ENCODE results near the gene SDCCAG8. TPM values are rescaled to one million over a fixed set of nuclear protein-coding genes. Genes with fewer than 3 reads are reported as not detected.
A peak's percentile ranks its signal among the peaks of the same experiment; 100 is the strongest.

SDCCAG8 gene
- total RNA-seq, 1 donor from 2014 or later: 41.2 TPM

DNA sequence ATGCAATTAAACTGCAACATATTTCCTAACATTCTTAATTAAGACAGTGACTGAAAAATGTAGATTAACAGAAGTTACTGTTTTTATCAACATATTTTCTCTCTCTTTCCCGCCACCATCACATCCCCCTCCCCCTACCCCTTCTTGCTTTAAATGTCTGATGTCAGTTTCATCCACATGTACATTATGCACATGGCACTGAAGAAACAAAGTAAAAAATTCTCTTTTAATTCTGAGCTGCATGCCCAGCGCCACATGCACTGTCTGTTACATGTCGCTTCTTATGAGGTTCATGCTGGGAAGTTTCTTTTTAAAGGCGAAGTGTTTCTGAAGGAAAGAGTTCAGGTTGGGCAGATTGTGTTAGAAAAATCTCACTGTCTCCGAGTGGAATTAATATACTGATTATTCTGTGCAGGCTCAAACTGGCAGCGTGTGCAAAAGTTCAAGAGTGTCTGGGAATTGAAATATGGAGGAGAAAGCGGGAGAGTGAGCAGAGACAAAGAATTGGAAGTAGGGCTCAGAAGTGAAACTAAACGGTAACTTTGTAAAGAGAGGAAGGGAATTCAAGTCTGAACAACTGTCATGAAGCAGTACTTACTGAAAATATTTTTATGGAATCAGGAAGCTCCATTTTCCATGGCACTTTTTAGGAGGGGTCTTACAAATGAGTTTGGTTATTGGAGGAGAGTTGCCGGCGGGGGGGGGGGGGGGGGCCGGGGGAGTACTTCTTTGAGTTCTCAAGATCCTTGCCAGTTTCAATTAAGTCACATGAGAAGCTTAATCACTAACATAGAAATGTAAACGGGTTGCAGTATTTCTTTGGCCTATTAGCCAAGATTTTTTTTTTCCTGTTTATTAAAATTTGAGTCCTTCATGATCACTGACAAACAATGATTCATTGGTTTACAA, 217.6 kb downstream of the SDCCAG8 start:
- Mint-ChIP-seq H3K4me1 (peaks cover 25% of the 10 kb centered on the region), H3K27me3 (no peaks in the 10 kb centered on the region), H3K36me3 (ENCODE audit: low read depth) (peaks cover 16% of the 10 kb centered on the region), H3K4me3 (peak overlapping the region; percentile 80), H3K27ac (no peak overlapping the region), H3K9me3 (no peaks in the 10 kb centered on the region)
- DNase-seq (no peak), ATAC-seq (ENCODE audit: low read depth) (no peak)
- TF ChIP-seq CTCF (IDR thresholded peaks at IDR 0.05): no peak
- POLR2A ChIA-PET: interaction anchor here (0.5 kb wide), 1 partner anchor 575 kb away, joined by 3 read pairs; no protein-coding TSS in a partner anchor
- CTCF ChIA-PET: no interaction called here
- intact Hi-C loops (cut with micrococcal nuclease): no loop called here

GRCh38 chr1:243474136-243474881, 218.5 kb downstream of the SDCCAG8 start:
- Mint-ChIP-seq H3K4me3 (no peak overlapping the region), H3K36me3 (ENCODE audit: low read depth) (peaks cover 16% of the 10 kb centered on the region), H3K9me3 (no peaks in the 10 kb centered on the region), H3K27ac (no peak overlapping the region), H3K27me3 (no peaks in the 10 kb centered on the region), H3K4me1 (peaks cover 25% of the 10 kb centered on the region)
- ChIA-PET POLR2A (interaction anchor here (0.5 kb wide), 1 partner anchor 574 kb away, joined by 3 read pairs; no protein-coding TSS in a partner anchor), CTCF (no interaction called here)
- ATAC-seq (ENCODE audit: low read depth) (no peak), DNase-seq (no peak)
- no peak for TF ChIP-seq CTCF (IDR thresholded peaks at IDR 0.05)
- intact Hi-C loops (cut with micrococcal nuclease): no loop called here

DNA sequence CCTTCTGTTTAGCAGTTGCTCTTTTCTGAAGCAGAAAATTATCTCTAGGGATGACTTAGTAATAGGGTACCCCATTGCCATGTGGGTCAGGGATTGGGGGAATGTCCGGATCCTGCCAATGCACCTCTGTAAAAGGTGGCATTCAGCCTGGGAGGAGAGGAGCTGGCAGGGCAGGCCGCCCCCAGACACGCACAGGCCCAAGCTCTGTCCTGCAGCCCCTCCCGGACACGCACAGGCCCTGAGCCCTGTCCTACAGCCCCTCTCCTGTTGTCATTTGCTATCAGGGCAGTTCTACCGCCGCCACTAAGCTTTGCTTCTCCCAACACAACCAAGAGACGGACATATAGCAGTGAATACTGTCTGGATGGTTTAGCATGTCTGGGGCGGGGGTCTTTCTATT, 219.1 kb downstream of the SDCCAG8 start:
- H3K36me3 Mint-ChIP-seq (ENCODE audit: low read depth): peaks cover 14% of the 10 kb centered on the region
- peaks cover 25% of the 10 kb centered on the region for H3K4me1 Mint-ChIP-seq
- ChIA-PET CTCF (no interaction called here), POLR2A (no interaction called here)
- no peak for DNase-seq
- no peaks in the 10 kb centered on the region for H3K9me3 Mint-ChIP-seq
- H3K4me3 Mint-ChIP-seq: no peak overlapping the region
- TF ChIP-seq CTCF (IDR thresholded peaks at IDR 0.05): no peak
- intact Hi-C loops (cut with micrococcal nuclease): loop anchor here (5.0 kb wide), 1 partner anchor 272 kb away; no protein-coding TSS in a partner anchor
- H3K27me3 Mint-ChIP-seq: no peaks in the 10 kb centered on the region
- H3K27ac Mint-ChIP-seq: no peak overlapping the region
- no peak for ATAC-seq (ENCODE audit: low read depth)

DNA sequence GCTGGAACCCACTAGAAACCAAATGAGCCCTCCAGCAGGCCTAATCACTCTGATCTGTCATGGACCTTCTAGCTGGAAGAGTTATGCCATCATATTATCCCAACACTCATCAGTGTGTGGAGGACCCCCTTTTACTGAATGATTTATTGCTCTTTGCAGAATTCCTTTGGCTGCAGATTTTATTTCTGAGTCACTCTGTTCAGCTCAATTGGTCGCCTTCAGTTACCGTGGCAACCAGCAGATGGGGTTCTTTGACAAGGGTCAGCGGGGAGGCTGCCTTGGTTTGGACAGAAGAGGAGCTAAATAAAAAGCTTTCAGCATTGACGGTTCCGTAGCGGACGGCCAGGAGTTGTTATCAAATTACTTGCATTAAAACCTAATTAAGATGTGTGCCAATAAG, 220.1 kb downstream of the SDCCAG8 start:
- Mint-ChIP-seq H3K4me3 (no peak overlapping the region), H3K27ac (no peak overlapping the region), H3K4me1 (peaks cover 25% of the 10 kb centered on the region), H3K9me3 (no peaks in the 10 kb centered on the region), H3K36me3 (ENCODE audit: low read depth) (peaks cover 8% of the 10 kb centered on the region), H3K27me3 (no peaks in the 10 kb centered on the region)
- intact Hi-C loops (cut with micrococcal nuclease): loop anchor here (5.0 kb wide), 1 partner anchor 271 kb away; no protein-coding TSS in a partner anchor
- POLR2A ChIA-PET: no interaction called here
- DNase-seq: no peak
- TF ChIP-seq CTCF (IDR thresholded peaks at IDR 0.05): no peak
- ATAC-seq (ENCODE audit: low read depth): no peak
- CTCF ChIA-PET: no interaction called here

GRCh38 chr1:243477731-243478290, 222.0 kb downstream of the SDCCAG8 start:
- ATAC-seq (ENCODE audit: low read depth) (no peak), DNase-seq (no peak)
- no peaks in the 10 kb centered on the region for H3K27me3 Mint-ChIP-seq
- H3K9me3 Mint-ChIP-seq: no peaks in the 10 kb centered on the region
- no peak overlapping the region for H3K4me3 Mint-ChIP-seq
- intact Hi-C loops (cut with micrococcal nuclease): loop anchor here (5.0 kb wide), 1 partner anchor 269 kb away; no protein-coding TSS in a partner anchor
- no peak for TF ChIP-seq CTCF (IDR thresholded peaks at IDR 0.05)
- no peak overlapping the region for H3K27ac Mint-ChIP-seq
- H3K4me1 Mint-ChIP-seq: peaks cover 20% of the 10 kb centered on the region
- ChIA-PET POLR2A (no interaction called here), CTCF (no interaction called here)
- peaks cover 8% of the 10 kb centered on the region for H3K36me3 Mint-ChIP-seq (ENCODE audit: low read depth)

All from activated B cell treated with CpG ODN at 0.5 μM for 24 hours (primary cell).